GM19328 (cell line): Measurements from ENCODE around the gene FBXL16.
"Not testable (repeated sequence)": the region's sequence is repeated elsewhere in the genome, so short reads cannot be mapped to it uniquely, and the experiment has no call there.

Source experiments
- ATAC-seq: cut with Tn5 transposase; IDR thresholded peaks from one replicate; pipeline ENCODE4 v1.9.1; 2021; ENCODE audit warnings: mild to moderate bottlenecking, moderate library complexity; ENCODE audit not compliant: unreplicated experiment

FBXL16 gene

GRCh38 chr16:692356-693108, 13.1 kb downstream of the FBXL16 start:
- no peak for ATAC-seq

- not testable (repeated sequence) for ATAC-seq
Measured at GRCh38 chr16:691242-691641, 14.4 kb downstream of the FBXL16 start.

- ATAC-seq: no peak
Measured at GRCh38 chr16:689175-689897, 16.3 kb downstream of the FBXL16 start.

GRCh38 chr16:687499-687898, 18.1 kb downstream of the FBXL16 start:
- no peak for ATAC-seq

GRCh38 chr16:686459-687260, 18.9 kb downstream of the FBXL16 start:
- no peak for ATAC-seq

- ATAC-seq: no peak
Measured at GRCh38 chr16:685967-686366, 19.6 kb downstream of the FBXL16 start.

GRCh38 chr16:684961-685696, 20.5 kb downstream of the FBXL16 start:
- ATAC-seq: no peak

GRCh38 chr16:684071-684794, 21.4 kb downstream of the FBXL16 start, which contains the start of gene JMJD8:
JMJD8 (minus strand) TSS chr16:684334; CDS start chr16:684319, 15 bp downstream.
- ATAC-seq: peak; percentile 46

GRCh38 chr16:683396-684070, 22.1 kb downstream of the FBXL16 start:
- ATAC-seq: no peak

- no peak for ATAC-seq
Measured at GRCh38 chr16:682493-683395, 22.9 kb downstream of the FBXL16 start.

- no peak for ATAC-seq
Measured at GRCh38 chr16:681746-682427, 23.7 kb downstream of the FBXL16 start.

- ATAC-seq: no peak
Measured at GRCh38 chr16:680967-681745, 24.4 kb downstream of the FBXL16 start.

- no peak for ATAC-seq
Measured at GRCh38 chr16:680625-680945, 25.0 kb downstream of the FBXL16 start.

GRCh38 chr16:679814-680624, 25.6 kb downstream of the FBXL16 start, which contains the start of gene STUB1:
STUB1 (plus strand) TSS chr16:680410; CDS start chr16:680526, 116 bp downstream.
- ATAC-seq: no peak

- no peak for ATAC-seq
Measured at GRCh38 chr16:678858-679813, 26.5 kb downstream of the FBXL16 start.
